Stimulated activated CD8-positive, alpha-beta memory T cell treated with anti-CD3 and anti-CD28 coated beads, Interleukin-7, amount 100 ng/mL, for 4 hours (primary cell): ENCODE data around the gene TMEM273.

Experiments used
- DNase-seq, 2 donors: peaks; one replicate each; pipeline ENCODE4 v3.0.0-alpha.2; 2020; ENCODE audit warnings: low read depth in 2 of 2

TMEM273 gene

DNA sequence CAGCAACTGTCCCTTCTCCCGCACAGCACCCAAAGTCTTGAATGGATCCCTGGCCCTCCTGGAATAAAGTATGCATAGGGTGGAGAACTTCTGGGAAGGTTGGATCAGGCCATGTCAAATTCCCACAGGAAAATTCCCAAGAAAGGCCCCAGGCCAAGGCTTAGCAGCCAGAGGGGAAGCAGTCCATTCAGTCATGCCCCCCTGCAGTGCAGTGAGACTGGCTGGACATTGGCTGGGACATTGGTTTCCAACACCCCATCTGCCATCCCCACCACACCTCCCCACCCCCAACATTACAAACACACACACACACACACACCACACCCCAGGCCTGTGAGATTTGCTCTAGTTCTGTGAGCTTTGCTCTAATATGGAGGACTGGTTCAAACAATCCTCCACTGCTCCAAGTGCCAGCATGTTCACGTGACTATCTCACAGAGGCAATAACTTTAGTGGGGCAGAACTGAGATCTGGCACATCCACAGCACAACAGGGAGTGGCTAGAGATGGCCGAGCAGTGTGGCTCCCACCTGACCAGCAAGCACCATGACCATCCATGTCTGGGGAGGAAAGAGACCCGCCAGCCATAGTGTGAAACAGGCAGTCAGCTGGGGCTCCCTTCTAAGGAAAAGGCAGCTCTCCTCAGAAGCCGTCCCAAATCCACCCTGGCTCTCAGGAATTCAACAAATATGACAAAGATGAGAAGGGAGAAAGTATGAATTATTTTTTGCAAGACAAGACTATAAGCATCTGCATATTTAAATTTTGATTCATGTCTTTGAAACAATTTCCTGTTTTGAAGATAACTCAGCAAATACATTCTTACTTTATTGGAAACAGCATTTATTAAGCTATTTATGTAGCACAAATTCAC lies 47.6 kb downstream of the TMEM273 start:
- DNase-seq, result no peak

DNA sequence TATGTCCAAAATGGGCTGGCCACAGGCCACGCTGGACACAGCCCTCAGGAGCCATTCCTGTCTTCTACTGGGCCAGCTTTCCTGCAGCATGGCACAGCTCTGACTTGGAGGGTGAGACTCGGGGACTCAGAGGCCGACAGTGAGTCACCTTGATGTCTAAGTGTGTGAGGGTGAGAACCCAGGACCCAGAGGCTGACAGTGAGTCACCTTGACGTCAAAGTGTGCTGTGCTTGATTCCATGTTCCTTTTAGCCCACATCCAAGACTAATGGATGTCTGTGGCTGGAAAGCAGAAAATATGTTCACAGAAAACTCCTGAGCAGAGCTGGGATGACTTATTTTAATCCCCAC lies 48.4 kb downstream of the TMEM273 start:
- DNase-seq, result no peak

DNA sequence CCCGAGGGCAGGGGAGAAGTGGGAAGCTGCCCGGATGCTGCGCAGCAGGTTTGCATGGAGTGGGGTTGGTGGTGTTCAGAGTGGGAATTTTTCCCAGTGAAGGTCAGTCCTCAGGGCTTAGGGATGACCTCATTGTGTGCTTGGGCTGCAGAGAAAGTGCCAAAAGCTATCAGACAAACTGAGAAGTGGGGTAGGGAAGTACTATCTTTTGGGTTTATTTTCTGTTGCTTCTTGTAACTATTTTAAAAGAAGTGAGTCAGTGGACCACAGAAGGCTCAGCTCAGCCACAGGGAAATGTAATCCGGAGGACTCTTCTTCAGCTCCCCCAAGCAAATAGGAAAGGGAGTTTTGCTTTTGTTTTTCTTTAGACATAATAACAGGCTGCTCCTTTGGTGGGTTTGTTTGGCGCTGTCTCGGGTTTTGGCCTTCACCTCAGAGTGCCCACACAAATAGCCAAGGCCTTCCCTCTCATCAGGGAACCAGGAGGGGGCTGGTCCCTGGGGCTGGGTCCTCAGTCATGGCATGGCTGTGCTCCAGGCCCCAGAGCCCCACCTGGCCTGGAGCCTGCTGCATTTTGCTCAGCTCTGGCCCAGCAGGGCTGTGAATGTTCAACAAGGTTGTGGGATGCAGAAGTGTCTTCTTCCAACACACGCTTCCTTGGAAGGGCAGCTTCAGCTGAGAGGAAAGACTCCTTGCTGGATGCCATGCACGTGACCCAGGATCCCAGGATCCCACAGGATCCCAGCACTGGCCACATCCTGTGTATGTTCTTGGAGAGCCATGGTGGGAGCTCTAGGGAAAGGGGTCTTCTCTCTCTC lies 49.0 kb downstream of the TMEM273 start:
- DNase-seq, result no peak

DNA sequence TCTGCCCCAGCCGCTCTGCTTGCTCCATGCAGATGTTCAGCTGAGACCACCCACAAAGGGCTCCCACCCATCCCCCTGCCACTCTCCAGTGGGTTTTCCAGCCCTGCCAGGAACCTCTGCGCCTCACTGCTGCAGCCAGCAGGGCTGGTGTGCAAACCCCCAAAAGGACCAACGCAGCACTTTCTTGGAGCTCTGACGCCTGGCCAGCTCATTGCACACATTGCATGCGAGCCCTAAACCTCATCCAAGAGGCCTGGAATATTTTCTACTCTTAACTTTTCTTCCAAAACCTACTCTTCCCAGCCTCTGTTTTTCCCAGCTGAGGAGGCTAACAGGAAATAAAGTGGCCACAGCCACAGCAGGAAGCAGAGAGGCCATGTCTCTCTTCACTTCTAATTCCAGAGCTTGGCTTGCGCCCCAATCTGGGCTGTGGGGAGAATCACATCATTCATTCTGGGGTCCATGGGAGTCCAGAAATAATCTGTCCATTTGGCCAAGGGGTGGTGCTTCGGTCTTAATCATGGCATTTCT lies 49.8 kb downstream of the TMEM273 start:
- no peak for DNase-seq

DNA sequence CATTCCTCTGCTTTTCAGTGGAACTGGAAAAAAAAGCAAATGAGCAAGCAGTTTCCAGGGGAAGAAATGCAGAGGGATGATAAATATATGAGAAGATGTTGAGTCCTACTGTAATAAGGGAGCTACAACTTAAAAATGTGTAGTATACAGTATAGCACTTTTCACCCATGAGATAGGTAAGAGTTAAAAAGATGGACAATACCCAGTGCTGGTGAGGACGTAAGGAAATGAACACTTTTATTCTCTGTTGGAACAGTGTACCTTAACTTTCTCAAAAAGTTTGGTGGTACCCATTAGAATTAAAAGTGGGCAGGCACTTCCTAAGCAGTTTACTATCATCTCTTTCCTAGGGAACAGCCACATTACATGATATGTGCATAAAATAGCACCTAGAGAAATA lies 51.7 kb downstream of the TMEM273 start:
- DNase-seq, result no peak

DNA sequence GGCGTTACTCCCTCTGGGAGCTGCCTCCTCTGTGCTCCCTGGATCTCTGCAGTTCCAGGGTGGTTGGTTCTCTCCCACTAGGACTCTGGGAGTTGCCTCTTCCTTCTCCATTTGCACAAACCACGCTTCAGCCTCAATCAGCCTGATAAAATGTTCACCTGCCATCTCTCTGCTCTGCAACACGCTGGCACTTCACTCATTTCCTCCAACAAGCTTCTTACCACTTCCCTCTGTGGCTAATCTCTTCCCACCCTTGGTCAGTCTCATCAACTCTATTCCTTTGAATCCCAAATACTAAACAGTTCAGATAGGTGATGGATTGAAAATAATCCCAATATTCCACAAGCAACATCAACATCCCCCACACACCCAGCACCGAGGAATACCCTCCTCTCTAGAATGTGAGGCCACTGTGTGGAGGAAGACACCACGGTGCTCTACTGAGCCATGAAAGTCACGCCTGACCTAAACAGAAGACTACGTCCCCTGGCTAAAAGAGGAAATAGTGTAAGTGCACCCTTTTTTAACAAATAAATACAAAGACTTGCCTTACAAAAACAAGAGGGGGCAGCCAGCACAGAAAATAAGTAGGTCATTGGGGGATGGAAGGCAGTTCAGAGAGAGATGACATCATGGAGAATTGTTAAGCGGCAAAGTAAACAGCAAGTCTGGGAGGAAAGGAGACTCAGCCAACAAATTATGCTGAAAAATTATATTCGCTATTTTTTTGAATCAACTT lies 52.4 kb downstream of the TMEM273 start:
- no peak for DNase-seq

DNA sequence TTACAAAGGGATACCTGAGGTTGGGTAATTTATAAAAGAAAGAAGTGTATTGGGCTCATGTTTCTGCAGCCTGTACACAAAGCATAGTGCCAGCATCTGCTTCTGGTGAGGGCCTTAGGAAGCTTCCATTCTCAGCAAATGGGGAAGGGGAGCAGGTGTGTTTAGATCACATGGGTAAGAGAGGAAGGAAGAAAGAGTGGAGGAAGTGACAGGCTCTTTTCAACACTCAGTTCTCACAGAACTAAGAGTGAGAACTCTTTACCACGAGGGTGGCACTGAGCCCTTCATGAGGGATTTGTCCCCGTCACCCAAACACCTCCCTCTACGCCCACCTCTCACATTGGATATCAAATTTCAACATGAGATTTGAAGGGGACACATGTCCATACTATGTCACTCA lies 53.9 kb downstream of the TMEM273 start:
- DNase-seq, result no peak

DNA sequence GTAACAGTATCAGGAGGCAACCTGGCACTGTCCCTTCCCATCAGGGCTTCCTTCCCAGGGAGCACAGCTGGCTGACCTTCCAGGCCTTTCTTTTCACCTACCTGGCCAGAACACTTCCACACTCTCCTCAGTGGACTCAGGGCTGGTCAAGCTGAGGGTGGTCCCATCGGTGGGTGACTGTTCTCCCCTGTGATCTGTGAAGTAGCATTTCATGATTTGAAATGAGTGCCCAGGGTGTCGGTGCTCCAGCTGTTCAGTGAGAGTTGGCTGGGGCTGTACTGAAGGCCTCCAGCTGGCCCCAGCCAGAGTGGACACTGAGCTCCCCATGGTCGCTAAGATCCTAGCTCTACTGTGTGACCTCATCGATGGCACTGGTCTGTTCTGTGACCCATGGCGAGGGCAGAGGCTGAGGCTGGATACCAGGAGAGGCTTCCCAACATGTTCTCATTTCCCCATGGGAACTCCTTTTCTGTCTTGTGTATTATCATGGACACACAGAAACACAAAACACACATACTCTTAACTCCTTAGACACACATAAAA lies 54.4 kb downstream of the TMEM273 start, which contains the start of gene FAM170B:
FAM170B (minus strand) TSS at position 316 of the 543 bp plus-strand sequence; CDS start at position 213, 103 bp downstream.
- no peak for DNase-seq

DNA sequence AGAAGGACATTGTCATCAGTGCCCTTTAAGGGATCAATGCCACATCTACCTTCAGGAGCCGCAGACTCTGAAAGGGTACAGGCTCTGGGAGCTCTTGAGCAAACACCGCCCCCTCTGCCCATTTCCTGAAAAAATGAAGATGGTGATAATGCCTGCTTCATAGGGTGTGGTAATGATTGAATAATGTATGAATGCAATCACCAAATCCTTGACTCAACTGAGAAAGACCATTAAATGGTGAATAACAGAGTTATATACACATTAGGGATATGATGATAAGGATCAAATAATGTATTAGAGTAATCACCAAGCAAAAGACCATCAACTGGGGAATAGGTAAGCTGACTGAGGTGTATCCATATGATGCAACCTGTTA lies 55.8 kb downstream of the TMEM273 start:
- no peak for DNase-seq

DNA sequence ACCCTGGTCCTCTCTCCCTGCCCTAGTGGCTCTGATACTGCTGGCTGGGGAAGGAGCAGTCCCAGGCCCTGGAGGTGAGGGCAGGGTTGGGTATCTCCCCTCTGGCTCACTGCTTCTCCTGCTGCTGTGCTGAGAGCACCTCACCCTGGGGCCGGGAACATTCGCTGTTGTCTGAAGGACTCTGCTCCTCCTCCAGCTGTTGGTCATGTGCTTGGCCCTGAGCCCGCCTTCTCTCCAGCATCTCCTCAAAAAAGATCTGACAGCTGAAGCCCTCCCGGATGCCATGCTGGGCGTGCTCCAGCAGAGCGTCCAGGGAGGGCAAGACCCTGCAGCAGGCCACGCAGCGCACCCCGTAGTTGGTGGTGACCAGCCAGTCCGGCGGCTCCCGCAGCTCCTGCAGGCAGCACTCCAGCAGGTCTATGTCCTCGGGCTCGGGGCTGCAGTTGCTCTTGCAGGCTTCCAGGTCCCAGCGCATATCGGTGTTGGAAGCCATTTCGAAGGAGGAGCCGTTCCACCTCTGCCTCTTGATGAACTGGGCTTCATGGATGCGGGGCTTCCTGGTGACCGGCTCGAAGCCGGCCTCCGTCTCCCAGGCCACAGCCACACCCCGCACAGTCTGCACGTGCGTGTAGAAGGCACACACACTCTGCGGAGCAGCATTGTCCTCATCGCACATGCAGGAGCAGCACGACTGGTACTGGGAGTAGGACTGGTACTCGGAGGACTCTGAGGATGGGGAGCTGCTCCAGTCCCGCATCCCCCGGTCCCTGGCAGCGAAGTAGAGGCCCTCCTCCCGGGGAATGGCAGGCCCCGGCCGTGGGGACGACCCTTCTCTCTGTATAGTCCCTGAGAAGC lies 56.5 kb downstream of the TMEM273 start:
- no peak for DNase-seq

DNA sequence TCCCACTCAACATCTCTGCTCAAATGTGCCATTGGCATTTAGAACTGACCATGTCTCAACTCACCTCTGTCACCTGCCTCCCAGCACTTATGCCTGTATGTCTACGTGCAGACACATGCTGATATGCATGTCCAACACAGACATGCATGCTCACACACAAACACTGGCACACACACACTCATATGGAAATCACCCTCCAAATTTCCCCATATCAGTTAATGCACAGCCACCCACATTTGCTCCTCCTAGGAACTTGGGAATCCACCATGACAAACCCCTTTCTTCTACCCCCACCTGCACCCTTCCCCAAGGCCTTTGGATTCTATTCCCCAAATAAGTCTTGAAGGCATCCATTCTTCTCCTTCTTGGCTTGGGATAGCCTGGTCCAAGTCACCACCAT lies 58.8 kb downstream of the TMEM273 start:
- no peak for DNase-seq

DNA sequence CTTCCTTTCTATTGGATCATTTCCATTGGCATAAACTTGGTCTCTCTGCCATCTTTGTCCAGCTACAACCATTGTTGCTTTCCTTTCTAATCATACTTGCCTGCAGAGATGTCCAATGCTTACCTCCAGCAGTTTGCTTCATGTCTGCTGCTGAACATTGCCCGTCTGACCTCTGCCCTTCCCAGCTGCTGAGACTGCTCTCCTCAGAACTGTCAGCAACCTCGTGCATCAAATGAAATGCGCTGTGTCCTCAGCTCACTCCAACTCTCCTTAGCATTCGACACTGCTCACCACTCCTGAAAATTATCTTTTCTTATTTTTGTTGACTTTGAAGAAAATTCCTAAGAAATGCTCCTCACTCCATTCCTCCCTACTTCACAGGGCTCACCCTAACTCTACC lies 59.3 kb downstream of the TMEM273 start:
- no peak for DNase-seq

DNA sequence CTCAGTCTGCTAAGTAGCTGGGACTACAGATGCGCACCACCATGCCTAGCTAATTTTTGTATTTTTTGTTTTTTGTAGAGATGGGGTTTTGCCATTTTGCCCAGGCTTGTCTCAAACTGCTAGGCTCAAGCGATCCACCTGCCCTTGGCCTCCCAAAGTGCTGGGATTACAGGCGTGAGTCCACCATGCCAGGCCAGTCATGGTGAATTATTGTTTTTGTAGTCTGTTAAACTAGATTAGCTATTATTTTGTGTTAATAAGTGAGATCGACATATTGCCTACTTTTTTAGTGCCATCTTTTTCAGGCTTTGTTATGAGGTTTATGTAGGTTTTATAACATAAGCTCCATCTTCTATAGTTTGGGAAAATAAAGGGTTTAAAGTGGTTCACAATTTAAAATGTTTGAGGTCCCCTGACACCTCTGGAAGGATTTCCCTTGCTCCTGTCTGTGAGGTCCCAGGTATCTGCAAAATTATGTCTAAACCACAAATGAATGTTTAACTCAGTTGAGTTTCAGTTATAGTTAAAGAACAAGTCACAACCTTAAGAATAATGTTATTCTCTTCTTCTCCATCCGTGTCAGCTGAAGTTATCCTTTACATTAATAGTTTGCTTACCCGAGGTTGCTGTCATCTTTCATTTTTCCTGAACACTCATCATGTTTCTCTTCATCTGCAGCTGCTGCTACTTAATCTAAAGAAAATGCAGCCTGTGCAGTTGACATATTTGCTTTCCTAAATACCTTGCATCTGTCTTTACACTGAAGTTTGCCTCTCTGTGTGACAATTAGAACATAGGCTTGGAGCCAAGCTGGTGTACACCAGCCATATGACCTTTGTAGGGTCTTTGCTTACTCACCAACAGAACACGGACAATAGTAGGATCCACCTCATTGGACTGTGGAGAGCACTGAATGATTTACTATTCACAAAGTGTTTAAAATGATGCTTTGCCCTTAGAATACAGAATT lies 63.9 kb downstream of the TMEM273 start:
- no peak for DNase-seq

DNA sequence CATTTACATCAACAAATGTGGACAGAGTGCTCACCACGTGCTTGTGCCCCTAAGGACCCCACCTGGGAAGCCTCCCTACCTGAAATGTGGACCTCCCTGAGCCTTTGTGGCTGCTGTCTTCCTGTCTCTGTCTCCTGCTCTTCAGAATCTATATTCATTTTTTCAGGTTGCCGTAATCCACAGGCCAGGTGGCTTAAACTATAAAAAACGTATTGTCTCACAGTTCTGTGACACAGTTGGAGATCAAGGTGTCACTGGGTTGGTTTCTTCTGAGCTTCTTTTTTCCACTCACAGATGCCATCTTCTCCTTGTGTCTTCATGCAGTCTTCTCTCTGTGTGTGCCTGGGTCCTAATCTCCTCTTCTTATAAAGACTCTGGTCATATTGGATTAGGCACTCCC lies 67.3 kb downstream of the TMEM273 start:
- DNase-seq, result no peak

DNA sequence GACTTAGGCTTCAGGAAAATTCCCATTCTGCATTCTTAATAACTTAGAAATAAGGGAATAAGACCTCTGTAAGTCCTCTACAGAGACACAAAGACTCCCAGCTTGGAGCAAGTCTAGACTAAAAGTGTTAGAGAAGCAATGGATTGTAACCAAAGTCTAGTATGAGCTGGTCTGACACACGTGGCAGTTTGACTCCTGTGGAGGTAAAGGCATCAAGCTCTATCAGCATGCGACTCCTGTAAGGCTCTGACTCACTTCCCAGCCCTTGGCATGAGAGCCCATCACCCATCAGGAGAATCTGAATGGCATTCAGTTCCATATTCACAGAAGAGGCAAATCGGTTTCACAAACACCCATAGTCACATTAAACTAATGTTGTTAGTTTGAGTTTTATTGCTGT lies 68.4 kb downstream of the TMEM273 start:
- DNase-seq, result no peak

DNA sequence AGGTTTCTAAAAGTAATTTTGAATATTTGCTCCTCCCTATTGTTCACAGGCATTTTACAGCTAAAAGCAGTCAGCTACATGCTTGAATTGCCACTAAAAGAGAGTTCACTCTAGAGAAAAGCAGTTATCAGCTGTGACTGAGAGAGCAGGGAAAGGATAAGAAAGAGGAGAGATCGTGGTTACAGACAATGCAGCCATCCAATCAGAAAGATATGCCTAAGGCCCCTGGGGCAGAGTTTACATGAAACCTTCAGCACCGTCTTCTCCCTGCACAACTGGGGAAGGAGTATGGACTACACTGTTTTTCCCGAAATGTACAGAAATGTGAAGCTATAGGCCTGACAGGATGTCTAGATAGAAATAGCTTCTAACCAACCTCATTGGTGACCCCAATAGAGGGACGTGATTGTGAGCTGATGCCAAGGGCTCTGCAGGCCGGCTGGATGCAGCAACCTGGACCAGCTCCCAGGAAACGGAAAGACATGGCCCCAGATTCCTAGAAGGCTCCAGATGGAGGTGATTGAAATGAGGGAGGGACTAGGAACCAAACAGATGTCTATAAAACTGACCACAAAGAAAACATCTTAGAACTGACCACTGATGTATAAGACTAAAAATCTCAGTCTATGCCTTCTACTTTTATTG lies 69.6 kb downstream of the TMEM273 start:
- DNase-seq, result no peak

DNA sequence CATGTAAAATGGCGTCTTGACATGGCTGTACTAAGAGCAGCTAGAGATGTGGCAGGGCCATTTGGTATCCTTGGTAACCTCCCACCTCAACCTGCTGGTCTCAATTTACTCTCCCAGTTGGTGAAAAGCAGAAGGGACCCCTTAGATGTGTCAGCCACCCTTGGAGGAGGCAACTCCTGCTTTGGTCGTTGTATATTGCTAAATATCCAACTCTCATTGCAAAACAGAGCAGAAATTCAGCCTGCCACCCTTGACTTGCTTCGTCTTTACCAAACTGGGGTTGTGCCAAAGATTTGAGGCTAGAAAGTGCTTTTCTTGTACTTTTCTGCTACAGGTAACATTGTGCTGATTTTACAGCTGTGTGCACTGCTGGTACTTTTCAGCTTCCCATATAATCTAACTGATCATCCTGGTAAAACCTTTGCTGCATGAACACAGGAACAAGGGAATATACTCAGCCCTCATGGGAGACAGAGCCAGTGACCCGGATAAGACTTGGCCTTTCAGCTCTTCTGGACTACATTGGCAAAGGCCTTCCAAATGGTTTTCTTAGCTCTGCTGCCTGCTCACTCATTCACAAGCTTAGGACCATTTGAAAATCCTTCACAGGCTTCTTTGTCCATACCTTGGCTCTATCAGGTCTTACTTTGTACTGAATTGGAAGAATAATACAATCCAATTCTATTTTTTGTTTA lies 70.7 kb downstream of the TMEM273 start:
- DNase-seq, result no peak
